H1 (cell line): ENCODE measurements around the gene GDPD1.

ENCODE experiments used
- CTCF ChIP-seq, 3 experiments: IDR thresholded peaks; 1 replicate in 2 of 3; 2 replicates in 1 of 3; pipeline versions ENCODE4 v1.5.1 to v1.6.1; 2011; ENCODE audit warnings: low read length in 3 of 3, mild to moderate bottlenecking in 3 of 3, inconsistent platforms in 2 of 3, low read depth in 1 of 3, moderate library complexity in 1 of 3; ENCODE audit not compliant: insufficient read depth in 1 of 3; ENCODE audit errors: control extremely low read depth in 1 of 3
- EGR1 ChIP-seq: IDR thresholded peaks from 2 replicates; pipeline ENCODE4 v1.6.1; 2011; ENCODE audit warnings: low read depth, low read length, borderline replicate concordance
- EP300 ChIP-seq, 2 experiments: IDR thresholded peaks; 1 replicate in 1 of 2; 2 replicates in 1 of 2; pipeline ENCODE4 v1.6.1; 2011 to 2012; ENCODE audit warnings: low read depth in 2 of 2, low read length in 2 of 2, mild to moderate bottlenecking in 2 of 2, borderline replicate concordance in 1 of 2, inconsistent platforms in 1 of 2, moderate library complexity in 1 of 2
- POLR2A ChIP-seq, 2 experiments: IDR thresholded peaks; 1 replicate in 1 of 2; 2 replicates in 1 of 2; pipeline ENCODE4 v1.6.1; 2011; ENCODE audit warnings: low read depth in 2 of 2, low read length in 2 of 2, mild to moderate bottlenecking in 2 of 2; ENCODE audit errors: control extremely low read depth in 1 of 2
- POU5F1 ChIP-seq: IDR thresholded peaks from 2 replicates; pipeline ENCODE4 v1.6.1; 2011; ENCODE audit warnings: low read depth, mild to moderate bottlenecking, low read length, moderate library complexity
- RXRA ChIP-seq: IDR thresholded peaks from 2 replicates; pipeline ENCODE4 v1.6.1; 2011; ENCODE audit warnings: low read depth, mild to moderate bottlenecking, low read length, moderate library complexity; ENCODE audit not compliant: insufficient read depth
- YY1 ChIP-seq: IDR thresholded peaks from 2 replicates; pipeline ENCODE4 v1.6.1; 2011; ENCODE audit warnings: low read depth, mild to moderate bottlenecking, low read length
- ZNF274 ChIP-seq: IDR thresholded peaks from 2 replicates; pipeline ENCODE4 v1.7.0; 2012; ENCODE audit warnings: low read length, borderline replicate concordance; ENCODE audit errors: extremely low read depth

GRCh38 chr17:59260722-59261121 is 40.4 kb downstream of the GDPD1 start:
- TF ChIP-seq POLR2A (IDR thresholded peaks at IDR 0.05; ENCODE audit: control extremely low read depth in 1 of 2, low read depth in 2 of 2, low read length in 2 of 2): no peak
- TF ChIP-seq CTCF (IDR thresholded peaks at IDR 0.05; ENCODE audit: control extremely low read depth in 1 of 3, insufficient read depth in 1 of 3, low read depth in 1 of 3, low read length in 3 of 3): no peak
- no peak for TF ChIP-seq EP300 (IDR thresholded peaks at IDR 0.05; ENCODE audit: borderline replicate concordance in 1 of 2, low read depth in 2 of 2, low read length in 2 of 2)
- no peak for TF ChIP-seq YY1
- TF ChIP-seq RXRA: no peak
- no peak for TF ChIP-seq ZNF274
- no peak for TF ChIP-seq EGR1
- no peak for TF ChIP-seq POU5F1
